GM12872 (cell line): Measurements from ENCODE around the gene GRN.

Experiments
- CTCF ChIP-seq: IDR thresholded peaks from 3 replicates; pipeline ENCODE4 v1.5.1; 2011; ENCODE audit warnings: low read depth, mild to moderate bottlenecking, low read length, moderate library complexity; ENCODE audit not compliant: insufficient read depth

Gene GRN

DNA sequence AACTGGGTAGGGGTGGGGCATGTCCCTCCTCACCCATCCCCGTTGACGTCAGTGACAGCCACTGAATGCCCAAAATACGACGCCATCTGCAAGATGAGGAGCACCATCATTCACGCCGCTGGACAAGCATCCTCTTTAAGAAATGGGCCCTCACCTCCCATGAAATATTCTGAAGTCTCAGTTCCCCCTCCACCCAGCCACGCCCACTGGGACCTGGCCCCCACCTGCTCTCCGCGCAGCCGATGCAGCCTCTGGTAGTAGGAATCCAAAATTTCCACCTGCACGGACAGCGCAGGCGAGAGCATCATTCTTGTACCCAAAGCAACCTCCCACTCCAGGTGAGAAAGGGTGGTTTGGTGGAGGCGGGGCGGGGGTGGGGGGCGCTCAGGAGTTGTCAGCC, 38.8 kb downstream of the GRN start:
- no peak for TF ChIP-seq CTCF

DNA sequence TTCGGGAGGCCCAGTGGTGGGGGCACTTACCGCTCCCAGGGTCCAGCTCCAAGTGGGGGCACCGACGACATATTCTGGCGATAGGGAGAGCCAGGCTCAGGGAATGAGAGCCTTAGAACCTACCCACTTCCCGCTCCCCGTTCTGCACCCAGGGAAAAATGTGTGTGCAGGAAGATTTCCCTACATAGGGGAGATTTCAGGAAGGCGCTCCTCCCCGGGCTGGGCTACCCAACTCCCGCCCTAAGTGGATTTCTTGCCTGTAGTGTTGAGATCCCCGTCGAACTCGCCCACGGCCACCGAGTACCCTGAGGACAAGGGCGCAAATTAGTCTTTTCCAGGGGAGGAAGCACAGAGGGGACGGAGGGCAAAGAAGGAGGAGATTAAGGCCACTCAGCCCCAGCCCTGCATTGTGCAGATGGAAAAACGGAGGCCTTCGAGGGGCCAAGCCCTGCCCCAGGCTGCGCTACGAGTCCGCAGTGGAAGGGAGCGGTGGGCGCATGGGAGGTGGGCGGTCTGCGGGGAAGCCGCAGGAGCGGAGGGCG, 39.2 kb downstream of the GRN start:
- no peak for TF ChIP-seq CTCF

GRCh38 chr17:44384823-44385286, 39.8 kb downstream of the GRN start:
- no peak for TF ChIP-seq CTCF

- peak; percentile 17; the same call in 1 of the 3 replicates for TF ChIP-seq CTCF
Observed at GRCh38 chr17:44385287-44386181, 40.4 kb downstream of the GRN start.

- no peak for TF ChIP-seq CTCF
Observed at GRCh38 chr17:44386182-44386525, 41.1 kb downstream of the GRN start.

- no peak for TF ChIP-seq CTCF
Observed at GRCh38 chr17:44387804-44388203, 42.7 kb downstream of the GRN start.

- no peak for TF ChIP-seq CTCF
Observed at GRCh38 chr17:44389281-44389680, 44.2 kb downstream of the GRN start, which contains the start of gene ITGA2B. Gene ITGA2B (minus strand): TSS chr17:44389649. CDS start chr17:44389473, 176 bp downstream.
